Stimulated activated CD8-positive, alpha-beta memory T cell treated with anti-CD3 and anti-CD28 coated beads, Interleukin-12 subunit alpha, Interleukin-12 subunit beta, amount 100 ng/mL, for 1 hour (primary cell): Measurements from ENCODE around the gene GPX1.
A peak's percentile ranks its signal among the peaks of the same experiment; 100 is the strongest.
"Not testable (repeated sequence)": the region's sequence is repeated elsewhere in the genome, so short reads cannot be mapped to it uniquely, and the experiment has no call there.

Experiments used
- DNase-seq: peaks from one replicate; pipeline ENCODE4 v3.0.0-alpha.2; 2020; ENCODE audit warnings: low read depth

Gene GPX1

DNA sequence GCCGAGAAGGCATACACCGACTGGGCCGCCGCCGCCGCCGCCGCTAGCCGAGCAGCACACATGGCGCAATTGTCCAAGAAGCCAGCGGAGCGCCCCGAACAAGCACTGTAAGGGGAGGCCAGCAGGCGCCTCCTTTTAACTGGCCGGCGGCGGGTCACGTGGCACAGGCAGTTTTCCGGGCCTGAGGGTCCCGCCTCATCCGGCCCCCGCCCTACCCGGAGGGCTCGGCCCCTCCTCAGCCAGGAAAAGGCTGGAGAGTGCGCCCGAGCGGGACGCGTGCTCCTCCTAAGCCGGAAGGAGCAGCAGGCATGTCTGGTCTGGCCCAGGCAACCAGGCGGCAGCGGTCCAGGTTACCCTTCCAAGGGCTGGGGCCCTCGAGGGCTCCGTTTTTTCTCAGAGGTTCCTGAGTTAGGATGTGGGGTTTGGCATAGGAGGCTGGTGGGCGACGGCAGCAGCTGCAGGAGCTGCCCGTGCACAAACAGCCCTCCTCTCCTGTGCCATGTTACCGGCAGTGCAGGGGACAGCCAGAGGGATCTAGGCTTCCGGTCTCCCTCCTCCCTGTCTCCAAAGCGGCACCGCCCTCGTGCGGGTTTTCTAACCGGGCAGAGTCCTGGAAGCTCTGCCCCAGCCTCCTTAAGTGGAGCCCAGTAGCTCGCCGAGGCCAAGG lies at the start of gene GPX1:
GPX1 (minus strand) TSS at position 137 of the 667 bp plus-strand sequence; CDS start at position 62, 75 bp downstream.
- DNase-seq = peak; percentile 64

DNA sequence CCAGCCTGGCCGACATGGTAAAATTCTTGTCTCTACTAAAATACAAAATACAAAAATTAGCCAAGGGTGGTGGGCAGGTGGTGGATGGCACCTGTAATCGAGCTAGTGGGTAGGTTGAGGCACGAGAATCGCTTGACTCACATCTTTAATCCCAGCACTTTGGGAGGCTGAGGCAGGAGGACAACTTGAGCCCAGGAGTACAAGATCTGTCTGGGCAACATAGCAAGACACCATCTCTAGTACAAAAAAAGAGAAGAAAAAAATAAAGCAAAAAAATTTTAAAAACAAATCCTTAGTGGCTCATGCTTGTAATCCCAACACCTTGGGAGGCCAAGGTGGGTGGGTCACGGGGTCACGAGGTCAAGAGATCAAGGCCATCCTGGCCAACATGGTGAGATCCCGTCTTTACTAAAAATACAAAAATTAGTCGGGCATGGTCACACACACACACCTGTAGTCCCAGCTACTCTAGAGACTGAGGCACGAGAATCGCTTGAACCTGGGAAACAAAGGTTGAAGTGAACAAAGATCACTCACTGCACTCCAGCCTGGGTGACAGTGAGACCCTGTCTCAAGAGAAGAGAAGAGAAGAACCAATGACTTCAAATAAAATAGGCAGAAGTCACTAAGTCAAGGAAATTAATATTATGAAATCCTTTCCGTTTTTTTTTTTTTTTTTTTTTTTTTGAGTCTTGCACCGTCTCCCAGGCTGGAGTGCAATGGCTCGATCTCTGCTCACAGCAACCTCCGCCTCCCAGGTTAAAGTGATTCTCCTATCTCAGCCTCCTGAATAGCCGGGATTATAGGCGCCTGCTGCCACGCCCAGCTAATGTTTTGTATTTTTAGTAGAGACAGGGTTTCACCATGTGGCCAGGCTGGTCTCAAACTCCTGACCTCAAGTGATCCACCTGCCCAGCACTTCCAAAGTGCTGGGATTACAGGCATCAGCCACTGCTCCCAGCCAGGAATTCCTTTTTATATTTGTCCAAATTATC lies 48.7 kb upstream of the GPX1 start:
- no peak for DNase-seq

DNA sequence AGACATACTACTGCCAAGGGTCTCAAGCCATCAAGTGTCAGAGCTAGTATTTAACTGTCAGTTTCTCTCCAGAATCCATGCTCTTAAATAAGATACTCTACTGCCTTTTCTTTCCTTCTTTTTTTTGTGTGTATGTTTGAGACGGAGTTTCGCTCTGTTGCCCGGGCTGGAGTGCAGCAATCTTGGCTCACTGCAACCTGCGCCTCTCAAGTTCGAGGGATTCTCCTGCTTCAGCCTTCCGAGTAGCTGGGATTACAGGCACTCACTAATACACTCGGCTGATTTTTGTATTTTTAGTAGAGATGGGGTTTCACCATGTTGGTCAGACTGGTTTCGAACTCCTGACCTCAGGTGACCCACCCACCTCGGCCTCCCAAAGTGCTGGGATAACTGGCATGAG lies 47.4 kb upstream of the GPX1 start:
- DNase-seq = not testable (repeated sequence)

DNA sequence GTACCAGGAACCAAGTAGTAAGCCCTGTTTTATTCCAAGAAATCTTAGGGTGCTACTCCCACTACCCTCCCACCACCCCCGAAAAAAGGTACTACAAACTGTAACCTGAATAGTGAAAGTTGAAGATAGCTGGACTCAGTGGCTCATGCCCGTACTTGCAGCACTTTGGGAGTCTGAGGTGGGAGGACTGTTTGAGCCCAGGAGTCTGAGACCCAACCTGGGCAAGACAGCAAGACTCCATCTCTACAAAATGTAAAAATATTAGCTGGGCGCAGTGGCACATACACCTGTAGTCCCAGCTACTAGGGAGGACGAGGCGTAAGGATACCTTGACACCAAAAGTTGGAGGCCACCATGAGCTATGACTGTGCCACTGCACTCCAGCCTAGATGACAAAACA lies 45.7 kb upstream of the GPX1 start:
- no peak for DNase-seq

DNA sequence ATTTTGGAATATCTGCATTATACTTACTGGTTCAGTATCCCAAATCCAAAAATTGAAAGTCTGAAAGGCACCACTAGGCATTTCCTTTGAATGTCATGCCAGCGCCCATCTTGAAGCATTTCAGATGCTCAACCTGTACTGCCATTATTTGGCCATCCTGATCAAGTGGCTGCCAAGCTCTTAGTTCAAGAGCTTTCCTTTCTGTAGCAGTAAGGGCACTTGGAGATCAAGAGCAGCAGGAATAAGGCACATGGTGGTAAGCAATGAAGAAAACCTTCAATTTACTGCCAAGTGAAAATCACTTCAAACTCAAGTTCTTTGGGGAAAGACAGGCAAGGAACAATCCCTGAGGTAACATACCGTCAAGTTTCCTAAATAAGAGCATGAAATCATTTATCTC lies 43.6 kb upstream of the GPX1 start:
- DNase-seq = no peak

DNA sequence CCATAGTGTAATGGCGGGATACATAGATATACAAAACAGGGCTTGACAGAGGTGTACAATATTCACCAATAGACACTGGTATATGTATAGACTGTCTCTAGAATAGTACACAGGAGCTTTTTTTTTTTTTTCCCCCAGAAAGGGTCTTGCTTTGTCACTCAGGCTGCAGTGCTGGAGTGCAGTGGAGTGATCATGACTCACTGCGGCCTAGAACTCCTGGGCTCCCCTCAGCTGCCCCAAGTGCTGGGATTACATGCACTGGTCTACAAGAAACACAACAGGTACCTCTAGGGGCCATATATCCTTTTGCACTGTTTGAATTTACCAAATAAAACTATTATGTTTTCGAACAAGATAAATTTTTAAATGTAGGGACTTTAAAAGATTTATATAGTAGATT lies 41.3 kb upstream of the GPX1 start:
- no peak for DNase-seq

DNA sequence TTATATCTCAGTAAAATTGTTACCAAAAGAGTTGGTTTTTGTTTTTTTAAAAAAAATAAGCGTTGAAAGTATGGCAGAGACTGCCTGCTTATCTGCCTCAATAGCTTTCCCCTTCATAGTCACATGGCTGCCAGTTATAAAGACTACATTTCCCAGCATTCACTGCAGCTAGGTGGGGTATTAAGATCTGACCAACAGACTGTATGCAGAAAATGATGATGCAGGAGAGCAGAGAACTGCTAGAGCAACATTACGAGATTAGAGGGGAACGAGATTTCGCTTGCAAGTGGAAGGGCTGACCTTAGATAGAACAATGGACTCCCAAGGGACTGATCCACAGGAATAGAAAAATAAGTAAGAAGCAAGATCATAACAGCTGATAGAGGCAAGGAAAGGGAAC lies 39.3 kb upstream of the GPX1 start:
- DNase-seq = no peak

DNA sequence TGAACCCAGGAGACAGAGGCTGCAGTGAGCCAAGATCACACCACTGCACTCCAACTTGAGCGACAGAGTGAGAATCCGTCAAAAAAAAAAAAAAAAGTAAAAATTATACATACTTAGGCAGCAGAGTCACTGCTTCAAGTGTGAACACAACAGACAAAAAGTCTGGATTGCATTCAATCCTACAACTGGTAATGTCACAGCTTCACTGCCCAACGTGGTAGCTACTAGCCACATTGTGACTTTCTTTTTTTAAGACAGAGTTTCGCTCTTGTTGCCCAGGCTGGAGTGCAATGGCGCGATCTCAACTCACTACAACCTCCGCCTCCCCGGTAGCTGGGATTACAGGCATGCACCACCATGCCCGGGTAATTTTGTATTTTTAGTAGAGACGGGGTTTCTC lies 33.2 kb upstream of the GPX1 start:
- not testable (repeated sequence) for DNase-seq

DNA sequence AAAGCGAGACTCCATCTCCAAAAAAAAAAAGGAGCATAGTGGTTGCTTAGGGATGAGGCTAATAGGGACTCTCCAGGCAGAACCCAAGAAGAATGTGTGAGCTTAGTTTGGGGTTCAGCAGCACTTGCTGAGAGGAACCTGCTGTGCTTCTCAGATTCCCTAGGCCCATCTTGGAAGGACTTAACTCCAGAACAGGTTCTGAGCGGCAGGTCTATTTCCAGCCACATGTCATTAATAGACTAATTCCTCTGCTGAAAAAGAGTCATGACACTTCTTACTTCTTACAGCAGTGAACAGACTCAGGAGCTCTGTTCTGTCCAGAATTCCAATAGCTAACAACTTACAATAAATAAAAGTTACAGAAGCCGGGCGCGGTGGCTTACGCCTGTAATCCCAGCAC lies 31.1 kb upstream of the GPX1 start:
- no peak for DNase-seq

DNA sequence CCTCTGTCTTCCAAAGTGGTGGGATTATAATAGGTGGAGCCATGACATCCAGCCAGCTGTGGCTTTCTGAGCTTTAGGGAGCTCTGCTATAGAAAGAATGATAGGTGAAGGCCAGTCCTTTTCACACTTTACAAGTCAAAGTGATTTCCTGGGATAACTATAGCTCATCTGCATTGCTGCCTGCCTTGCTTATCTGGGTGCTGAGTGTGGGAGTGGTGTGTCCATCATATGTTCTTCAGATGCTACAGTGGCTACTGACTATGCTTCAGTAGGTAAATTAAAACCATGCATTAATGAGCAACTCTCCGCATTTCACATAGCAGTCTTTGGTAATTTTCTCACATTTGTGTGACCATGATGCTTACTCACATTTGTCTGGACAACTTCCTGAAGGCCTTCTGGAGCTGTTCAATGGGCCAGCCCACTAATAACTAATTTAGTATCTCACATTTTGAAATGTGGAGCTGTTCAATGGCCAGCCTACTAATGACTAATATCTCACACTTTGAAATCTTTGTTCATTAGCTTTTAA lies 30.2 kb upstream of the GPX1 start:
- DNase-seq = no peak

DNA sequence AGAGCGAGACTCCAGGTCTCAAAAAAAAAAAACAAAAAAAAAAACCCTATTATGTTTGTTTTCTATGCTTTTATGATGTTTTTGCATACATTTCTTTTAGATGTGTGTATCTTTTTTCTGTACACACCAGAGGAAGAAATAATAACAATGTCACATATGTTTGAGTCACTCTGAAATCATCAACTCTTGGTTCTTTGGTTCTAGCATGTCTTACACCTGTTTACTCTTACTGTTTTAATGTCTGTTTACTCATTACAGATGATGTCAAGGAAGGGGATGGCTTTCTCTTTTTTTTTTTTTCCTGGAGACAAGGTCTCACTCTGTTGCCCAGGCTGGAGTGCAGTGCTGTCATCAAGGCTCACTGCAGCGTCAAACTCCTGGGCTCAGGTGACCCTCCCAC lies 29.6 kb upstream of the GPX1 start:
- DNase-seq = no peak

DNA sequence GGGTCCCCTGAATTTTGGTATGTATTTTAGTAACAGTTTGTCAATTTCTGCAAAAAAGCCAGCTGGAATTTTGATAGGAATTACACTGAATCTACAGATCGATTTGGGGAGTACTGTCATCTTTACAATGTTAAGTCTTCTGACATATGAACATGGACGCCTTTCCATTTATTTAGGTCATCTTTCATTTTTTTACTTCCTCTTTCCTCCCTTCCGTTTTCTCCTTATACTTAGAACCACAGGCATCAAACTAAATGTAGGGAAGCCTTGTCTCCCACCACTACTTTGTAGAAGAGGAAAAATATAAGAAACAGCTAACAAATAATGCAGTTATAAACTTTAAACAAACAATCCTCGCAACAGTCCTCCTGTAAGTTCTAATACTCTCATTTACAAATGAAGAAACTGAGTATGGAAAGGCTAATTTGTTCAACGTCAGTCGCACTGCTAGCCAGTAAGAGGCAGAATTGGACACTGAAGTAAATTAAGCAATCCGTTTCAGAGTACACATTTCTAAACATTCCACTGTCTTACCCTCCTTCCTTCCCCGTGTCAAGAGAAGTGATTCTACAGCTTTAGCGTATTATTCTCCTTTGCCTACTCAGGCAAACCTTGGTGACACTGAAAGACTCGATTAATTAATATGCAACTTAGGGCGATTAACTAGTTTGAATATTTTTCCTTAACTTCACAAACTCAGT lies 28.1 kb upstream of the GPX1 start:
- no peak for DNase-seq

DNA sequence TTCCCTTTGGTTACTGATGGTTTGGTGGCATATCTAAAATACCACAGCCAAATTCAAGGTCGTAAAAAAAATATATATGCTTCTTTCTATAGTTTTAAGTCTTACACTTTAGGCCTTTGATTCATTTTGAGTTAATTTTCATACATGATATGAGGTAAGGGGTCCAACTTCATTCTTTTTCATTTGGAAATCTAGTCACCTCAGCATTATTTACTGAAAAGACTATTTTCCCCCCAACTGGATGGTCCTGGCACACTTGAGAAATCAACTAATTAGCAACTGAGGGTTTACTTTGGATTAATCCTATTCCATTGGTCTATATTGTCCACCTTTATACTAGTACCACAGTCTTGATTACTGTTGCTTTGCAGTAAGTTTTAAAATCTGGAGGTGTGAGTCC lies 27.5 kb upstream of the GPX1 start:
- no peak for DNase-seq

DNA sequence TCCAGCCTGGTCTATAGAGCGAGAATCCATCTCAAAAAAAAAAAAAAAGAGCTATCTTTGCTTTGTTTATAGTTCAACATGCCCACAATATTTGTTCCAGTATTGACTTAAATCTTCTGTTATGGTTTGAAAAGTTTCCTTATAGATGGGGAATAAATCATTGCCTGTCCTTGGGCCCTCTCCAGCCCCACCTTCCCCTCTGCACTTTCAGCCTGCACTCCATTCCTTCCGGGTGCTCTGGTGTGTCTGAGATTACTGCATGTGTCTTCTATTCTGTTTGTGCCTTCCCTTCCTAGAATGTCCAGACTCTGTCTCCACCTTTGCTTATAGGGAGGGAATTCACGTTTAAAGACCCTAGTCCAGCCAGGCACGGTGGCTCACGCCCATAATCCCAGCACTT lies 25.2 kb upstream of the GPX1 start:
- no peak for DNase-seq

DNA sequence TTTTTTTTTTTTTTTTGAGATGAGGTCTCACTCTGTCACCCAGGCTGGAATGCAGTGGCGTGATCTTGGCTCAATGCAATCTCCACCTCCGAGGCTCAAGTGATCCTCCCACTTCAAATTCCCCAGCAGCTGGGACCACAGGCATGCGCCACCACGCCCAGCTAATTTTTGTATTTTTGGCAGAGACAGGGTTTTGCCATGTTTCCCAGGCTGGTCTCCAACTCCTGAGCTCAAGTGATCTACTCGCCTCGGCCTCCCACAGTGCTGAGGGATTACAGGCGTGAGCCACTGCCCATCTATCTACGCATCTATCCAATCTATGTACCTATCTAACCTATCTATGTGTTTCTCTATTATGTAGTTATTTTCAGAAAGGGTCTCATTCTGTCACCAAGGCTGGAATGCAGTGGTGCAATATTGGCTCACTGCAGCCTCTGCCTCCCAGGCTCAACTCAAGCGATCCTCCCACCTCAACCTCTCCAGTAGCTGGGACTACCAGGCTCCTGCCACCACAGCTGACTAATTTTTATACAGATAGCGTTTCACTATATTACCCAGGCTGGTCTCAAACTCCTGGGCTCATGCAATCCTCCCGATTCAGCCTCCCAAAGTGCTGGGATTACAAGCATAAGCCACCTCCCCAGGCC lies 20.2 kb upstream of the GPX1 start:
- DNase-seq = no peak

DNA sequence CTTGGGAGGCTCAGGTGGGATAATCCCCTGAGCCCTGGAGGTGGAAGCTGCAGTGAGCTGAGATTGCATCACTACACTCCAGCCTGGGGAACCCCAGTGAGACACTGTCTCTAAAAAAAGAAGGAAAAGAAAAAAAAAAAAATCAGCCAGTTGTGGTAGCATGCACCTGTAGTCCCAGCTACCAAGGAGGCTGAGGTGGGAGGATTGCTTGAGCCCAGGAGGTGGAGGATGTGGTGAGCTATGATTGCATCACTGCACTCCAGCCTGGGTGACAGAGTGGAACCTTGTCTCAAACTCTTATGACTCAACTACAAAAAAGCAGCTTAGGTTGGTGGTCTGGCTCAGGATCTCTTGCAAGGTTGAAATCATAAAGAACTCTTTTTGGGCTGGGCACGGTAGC lies 19.3 kb upstream of the GPX1 start:
- DNase-seq = no peak

DNA sequence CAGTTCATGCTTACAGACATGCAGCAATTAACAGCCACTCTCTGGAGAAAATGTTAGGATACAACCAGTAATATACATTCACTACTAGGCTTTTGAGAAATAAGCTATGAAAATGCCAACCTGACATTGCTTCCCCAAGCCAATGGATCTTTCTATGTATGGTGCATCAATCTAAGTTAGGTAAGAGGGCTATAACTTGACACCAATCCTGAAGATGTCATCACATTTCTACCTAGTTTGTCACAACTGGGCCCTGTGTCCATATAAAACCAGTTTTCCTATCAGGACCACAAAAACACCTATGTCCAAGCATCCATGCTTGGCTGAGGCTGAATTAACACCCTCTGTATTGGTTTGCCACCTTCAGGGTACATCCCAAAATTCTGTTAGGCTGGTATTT lies 13.8 kb upstream of the GPX1 start:
- no peak for DNase-seq

DNA sequence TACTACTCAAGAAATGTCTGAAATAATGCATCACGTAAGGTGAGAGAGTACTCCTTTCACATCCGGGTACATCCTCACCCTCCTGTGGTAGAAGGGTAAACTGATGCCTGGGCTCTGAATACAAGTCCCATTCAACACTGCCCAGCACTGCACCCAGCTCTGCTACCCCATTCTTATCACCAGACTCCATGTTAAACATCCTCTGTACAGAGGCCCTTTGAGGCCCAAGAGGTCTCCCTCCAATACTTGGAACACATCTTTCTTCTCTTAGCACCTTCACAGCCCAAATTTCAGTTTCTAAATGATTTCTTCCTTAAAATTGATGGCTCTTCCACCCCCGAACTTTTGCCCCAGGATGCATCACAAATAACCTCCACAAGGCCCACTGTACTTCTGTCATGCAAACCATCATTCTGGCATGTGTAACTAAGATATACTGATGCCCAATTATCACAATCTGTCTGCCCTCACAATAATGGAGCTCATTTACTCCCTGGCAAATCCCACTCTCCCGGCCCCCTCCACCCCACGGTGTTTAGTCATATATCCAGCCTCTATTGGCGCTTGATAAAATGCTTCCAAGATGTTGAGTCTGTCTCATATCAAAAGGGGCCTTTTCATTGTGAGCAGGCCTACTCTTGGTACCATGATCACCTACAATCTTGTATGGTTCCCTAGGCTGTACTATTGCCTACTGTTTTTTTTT lies 12.6 kb upstream of the GPX1 start:
- no peak for DNase-seq

DNA sequence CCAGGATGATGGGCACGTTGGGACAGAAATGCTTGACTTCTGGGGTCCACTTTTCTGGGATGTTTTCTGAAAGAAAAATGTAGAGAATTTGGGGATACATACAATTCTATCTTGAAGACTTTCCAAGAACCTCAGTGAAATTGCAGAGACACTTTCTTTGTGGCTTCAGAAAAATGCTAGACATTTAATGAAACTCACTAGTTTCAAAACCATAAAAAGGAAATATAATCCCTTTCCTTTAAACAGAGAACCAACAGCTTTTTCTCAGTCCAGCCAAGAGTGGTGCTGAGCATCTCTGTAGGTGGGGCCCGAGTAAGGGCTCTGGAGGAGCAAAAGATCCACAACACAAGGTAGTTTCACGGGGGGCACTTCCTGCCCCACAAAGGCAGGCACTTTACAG lies 4.4 kb upstream of the GPX1 start:
- no peak for DNase-seq

DNA sequence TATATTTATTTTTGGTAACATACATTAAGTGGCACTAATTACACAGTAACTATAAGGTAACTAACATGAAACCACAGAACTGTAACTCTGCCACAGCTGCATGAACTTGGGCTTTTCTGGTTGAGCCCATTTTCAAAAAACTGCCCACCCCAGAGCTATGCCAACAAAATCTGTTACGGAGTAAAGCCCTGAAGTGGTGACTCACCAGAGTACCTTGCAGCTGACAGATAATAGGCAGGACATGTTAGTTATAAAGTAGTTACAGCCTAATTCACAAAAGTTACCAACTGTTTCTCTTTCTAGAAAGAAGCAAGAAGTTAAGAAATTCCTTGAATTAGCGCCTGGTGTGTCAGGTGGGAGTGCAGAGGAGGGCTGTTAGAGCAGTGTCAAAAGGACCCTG lies 1.5 kb upstream of the GPX1 start:
- no peak for DNase-seq

DNA sequence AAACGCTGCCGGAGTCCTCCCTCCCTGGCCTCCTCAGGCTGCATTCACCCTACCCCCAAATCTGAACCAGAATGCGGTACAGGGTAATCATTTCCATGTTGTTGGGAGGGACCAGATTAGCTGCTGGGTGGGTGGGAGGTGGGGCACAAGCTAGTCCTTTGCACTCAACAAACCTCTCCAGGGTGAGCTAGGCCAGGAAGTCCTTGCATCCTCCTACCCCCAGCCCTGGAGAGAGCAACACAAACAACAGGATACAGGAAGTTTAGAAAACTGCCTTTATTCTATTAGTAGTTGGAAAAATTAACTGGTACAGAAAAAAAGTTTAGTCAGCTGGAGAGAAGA lies 702 bp upstream of the GPX1 start:
- no peak for DNase-seq
